KG1 (cell line): ENCODE data around the gene NEO1.

Source experiments
- DNase-seq: peaks from one replicate; lab custom pipeline; 2025; lab: John Stamatoyannopoulos, UW

The NEO1 gene

GRCh38 chr15:73028831-73029451 lies 23.3 kb upstream of the NEO1 start:
- no peak for DNase-seq

GRCh38 chr15:73030122-73030679 lies 22.1 kb upstream of the NEO1 start:
- DNase-seq = no peak

GRCh38 chr15:73031648-73032047 lies 20.6 kb upstream of the NEO1 start:
- no peak for DNase-seq

GRCh38 chr15:73033611-73034010 lies 18.7 kb upstream of the NEO1 start:
- no peak for DNase-seq

GRCh38 chr15:73034221-73034620 lies 18.0 kb upstream of the NEO1 start:
- DNase-seq = no peak

- no peak for DNase-seq
Measured at GRCh38 chr15:73035221-73035620, 17.0 kb upstream of the NEO1 start.

GRCh38 chr15:73038220-73038619 lies 14.0 kb upstream of the NEO1 start:
- no peak for DNase-seq

- no peak for DNase-seq
Measured at GRCh38 chr15:73046073-73046472, 6.2 kb upstream of the NEO1 start.

GRCh38 chr15:73047882-73048281 lies 4.4 kb upstream of the NEO1 start:
- no peak for DNase-seq

- DNase-seq = no peak
Measured at GRCh38 chr15:73048624-73049295, 3.5 kb upstream of the NEO1 start.

- no peak for DNase-seq
Measured at GRCh38 chr15:73049564-73050215, 2.6 kb upstream of the NEO1 start.

- no peak for DNase-seq
Measured at GRCh38 chr15:73050561-73051295, 1.5 kb upstream of the NEO1 start.

- no peak for DNase-seq
Measured at GRCh38 chr15:73051391-73051806, 864 bp upstream of the NEO1 start.

- DNase-seq = no peak
Measured at GRCh38 chr15:73052653-73053397, 562 bp downstream of the NEO1 start.

- no peak for DNase-seq
Measured at GRCh38 chr15:73053398-73053723, 1.1 kb downstream of the NEO1 start.

GRCh38 chr15:73054417-73054953 lies 2.2 kb downstream of the NEO1 start:
- no peak for DNase-seq

- no peak for DNase-seq
Measured at GRCh38 chr15:73056460-73056859, 4.2 kb downstream of the NEO1 start.

- no peak for DNase-seq
Measured at GRCh38 chr15:73058437-73058836, 6.2 kb downstream of the NEO1 start.

GRCh38 chr15:73065114-73065513 lies 12.9 kb downstream of the NEO1 start:
- no peak for DNase-seq

- DNase-seq = no peak
Measured at GRCh38 chr15:73069109-73069508, 16.8 kb downstream of the NEO1 start.

- DNase-seq = no peak
Measured at GRCh38 chr15:73072894-73073293, 20.6 kb downstream of the NEO1 start.

- DNase-seq = no peak
Measured at GRCh38 chr15:73074241-73074640, 22.0 kb downstream of the NEO1 start.
